Ishikawa (cell line): ENCODE data around the gene TTC4.

Experiments
- EGR1 ChIP-seq: IDR thresholded peaks from 2 replicates; pipeline ENCODE4 v1.6.1; 2012
- RAD21 ChIP-seq: IDR thresholded peaks from 2 replicates; pipeline ENCODE4 v1.6.1; 2012; ENCODE audit warnings: low read depth
- TAF1 ChIP-seq: IDR thresholded peaks from 2 replicates; pipeline ENCODE4 v1.6.1; 2012; ENCODE audit warnings: low read depth, mild to moderate bottlenecking
- YY1 ChIP-seq: IDR thresholded peaks from 2 replicates; pipeline ENCODE4 v1.6.1; 2012; ENCODE audit warnings: low read depth
- TF ChIP-seq, protein P1 (sequence below): IDR thresholded peaks from 2 replicates; pipeline ENCODE4 v1.6.1; 2012; ENCODE audit warnings: low read depth, mild to moderate bottlenecking

DNA sequence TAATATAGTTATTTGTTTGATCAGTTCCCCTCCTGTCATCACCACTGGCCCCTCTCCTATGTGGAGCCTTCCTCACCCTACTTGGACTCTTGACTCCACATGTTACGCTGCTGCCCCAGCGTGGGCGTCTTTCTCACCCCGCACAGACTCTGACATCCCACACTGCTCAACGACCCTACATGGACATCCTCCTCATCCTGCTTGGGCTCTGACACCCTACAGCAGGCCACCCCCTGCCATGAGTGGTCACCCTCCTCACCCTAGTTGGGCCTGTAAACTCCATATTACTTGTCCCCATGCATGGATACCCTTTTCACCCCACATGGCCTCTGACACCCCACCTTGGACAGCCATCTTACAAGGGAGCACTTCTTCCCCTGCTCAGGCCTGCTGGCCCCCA lies 21.0 kb downstream of the TTC4 start:
- TF ChIP-seq RAD21: no peak
- no peak for TF ChIP-seq YY1
- TF ChIP-seq EGR1: no peak
- no peak for TF ChIP-seq TAF1
- TF ChIP-seq, protein P1, sequence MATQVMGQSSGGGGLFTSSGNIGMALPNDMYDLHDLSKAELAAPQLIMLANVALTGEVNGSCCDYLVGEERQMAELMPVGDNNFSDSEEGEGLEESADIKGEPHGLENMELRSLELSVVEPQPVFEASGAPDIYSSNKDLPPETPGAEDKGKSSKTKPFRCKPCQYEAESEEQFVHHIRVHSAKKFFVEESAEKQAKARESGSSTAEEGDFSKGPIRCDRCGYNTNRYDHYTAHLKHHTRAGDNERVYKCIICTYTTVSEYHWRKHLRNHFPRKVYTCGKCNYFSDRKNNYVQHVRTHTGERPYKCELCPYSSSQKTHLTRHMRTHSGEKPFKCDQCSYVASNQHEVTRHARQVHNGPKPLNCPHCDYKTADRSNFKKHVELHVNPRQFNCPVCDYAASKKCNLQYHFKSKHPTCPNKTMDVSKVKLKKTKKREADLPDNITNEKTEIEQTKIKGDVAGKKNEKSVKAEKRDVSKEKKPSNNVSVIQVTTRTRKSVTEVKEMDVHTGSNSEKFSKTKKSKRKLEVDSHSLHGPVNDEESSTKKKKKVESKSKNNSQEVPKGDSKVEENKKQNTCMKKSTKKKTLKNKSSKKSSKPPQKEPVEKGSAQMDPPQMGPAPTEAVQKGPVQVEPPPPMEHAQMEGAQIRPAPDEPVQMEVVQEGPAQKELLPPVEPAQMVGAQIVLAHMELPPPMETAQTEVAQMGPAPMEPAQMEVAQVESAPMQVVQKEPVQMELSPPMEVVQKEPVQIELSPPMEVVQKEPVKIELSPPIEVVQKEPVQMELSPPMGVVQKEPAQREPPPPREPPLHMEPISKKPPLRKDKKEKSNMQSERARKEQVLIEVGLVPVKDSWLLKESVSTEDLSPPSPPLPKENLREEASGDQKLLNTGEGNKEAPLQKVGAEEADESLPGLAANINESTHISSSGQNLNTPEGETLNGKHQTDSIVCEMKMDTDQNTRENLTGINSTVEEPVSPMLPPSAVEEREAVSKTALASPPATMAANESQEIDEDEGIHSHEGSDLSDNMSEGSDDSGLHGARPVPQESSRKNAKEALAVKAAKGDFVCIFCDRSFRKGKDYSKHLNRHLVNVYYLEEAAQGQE: no peak
